MM.1S (cell line): ENCODE measurements around the gene APLN.

Source experiments
- CTCF ChIP-seq: fragments of 300-600 bp; sonication (generic); IDR thresholded peaks from 2 replicates; pipeline ENCODE4 v1.5.1; 2016; ENCODE audit warnings: antibody characterized with exemption, low read length, mixed read lengths
- EZH2 ChIP-seq: fragments of 300-600 bp; sonication (generic); optimal IDR thresholded peaks from 2 replicates; pipeline ENCODE3; 2017; ENCODE audit warnings: low read depth, mild to moderate bottlenecking, antibody characterized with exemption, low read length, mixed read lengths

GRCh38 chrX:129667412-129667811, 12.7 kb upstream of the APLN start:
- TF ChIP-seq CTCF (no peak), EZH2 (no peak)
